HG02678 (cell line): ENCODE data around the gene FLT1.

ENCODE experiments used
- ATAC-seq: cut with Tn5 transposase; IDR thresholded peaks from one replicate; pipeline ENCODE4 v1.9.1; 2021; ENCODE audit warnings: mild to moderate bottlenecking, moderate library complexity; ENCODE audit not compliant: unreplicated experiment

The FLT1 gene

DNA sequence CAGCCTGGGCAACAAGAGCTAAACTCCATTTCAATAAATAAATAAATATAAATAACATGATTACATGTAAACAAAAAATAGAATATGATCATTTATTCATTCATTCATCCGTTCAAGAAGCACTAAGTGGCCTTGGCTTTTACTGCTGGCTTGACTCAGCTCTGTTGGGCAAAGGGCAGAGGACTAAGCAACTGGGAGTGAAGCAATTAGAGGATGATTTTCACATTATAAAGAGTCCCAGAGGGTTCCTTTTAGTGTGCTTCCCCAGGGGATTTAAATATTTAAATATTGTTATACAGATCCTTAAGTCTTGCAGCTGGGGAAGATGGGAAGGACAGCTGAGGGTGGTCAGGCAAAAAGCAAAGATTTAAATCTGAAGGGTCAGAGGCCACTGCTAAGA lies 34.9 kb upstream of the FLT1 start:
- no peak for ATAC-seq

DNA sequence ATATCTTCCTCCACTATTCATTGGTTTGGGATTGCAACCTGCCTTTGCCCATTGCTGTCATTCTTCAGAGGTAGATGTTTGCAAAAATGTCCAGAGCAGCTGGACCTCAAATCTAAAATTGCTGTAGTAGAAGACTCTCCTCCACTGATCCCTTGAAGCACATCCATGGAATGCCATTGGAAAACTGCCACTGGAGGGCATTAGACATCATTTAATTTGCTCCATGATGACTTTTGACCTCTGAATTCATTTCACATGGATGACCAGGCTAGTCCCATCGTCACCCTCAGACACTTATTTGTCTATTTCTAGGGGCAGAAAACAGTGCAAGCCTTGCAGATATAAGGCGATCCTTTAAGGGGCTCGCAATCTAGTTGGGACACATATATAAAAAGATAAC lies 33.9 kb upstream of the FLT1 start:
- ATAC-seq = no peak

DNA sequence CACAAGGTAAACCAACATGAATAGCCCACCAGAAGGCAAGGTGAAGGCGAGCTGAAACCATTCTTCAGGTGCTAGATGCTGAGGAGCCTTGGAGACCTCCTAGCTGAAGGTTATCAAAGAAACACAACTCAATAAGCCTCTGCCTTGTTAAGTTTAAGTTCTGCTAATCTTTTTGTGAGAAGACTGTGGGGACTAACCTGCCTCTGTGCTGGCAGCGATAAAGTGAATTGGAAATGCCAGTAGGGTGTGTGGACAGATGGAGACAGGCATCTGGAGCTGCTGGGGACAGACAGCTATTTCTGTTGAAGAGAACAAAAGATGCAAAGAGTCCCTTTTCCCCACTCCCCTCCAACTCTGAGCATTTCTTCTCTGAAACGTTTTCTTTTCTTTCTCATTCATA lies 33.5 kb upstream of the FLT1 start:
- ATAC-seq = no peak

DNA sequence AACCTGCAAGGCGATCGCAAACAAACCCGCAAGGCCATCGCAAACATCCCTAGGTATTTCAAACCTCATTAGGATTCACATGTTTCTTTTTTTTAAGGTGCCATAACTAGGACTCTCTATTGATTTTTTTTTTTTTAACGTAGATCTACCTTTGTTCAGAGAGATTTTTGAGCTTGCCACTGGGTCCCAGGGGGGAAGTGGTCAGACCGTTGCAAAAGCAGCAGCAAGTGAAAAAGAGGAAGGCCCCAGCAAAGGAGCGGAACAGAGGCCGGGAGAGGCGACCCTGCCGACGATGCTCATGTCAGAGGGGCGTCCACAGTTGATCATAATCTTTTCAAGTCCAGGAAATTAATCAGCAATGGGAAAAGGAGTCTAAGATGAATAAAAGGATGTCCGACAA lies 32.7 kb upstream of the FLT1 start:
- ATAC-seq = no peak

DNA sequence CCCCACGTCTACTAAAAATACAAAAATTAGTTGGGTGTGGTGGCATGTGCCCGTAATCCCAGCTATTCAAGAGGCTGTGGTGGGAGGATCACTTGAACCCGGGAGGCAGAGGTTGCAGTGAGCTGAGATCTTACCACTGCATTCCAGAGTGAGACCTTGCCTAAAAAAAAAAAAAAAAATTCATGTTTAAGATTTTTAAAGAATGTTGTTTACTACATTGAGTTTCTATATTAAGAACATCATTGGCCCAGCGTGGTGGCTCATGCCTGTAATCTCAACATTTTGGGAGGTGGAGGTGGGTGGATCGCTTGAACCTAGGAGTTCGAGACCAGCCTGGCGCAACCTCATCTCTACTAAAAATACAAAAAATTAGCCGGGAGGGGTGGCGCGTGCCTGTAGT lies 31.9 kb upstream of the FLT1 start:
- no peak for ATAC-seq

DNA sequence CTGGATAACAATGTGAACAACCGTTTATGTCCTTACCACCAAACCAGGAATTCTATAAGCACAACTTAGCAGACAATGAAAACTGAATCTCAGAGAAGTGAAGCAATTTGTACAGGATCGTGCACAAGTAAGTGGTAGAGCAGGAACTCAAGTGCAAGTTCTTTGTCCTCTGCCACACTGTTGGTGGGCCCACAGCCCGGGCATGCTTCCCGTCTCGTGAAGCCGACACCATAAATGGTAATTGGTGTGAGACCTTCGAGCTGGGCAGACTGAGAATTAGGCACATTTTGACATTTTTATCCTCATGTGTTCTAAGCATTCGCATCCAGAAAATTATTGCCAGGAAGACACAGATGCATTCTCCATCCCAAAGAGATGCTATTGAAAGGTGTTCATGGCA lies 27.9 kb upstream of the FLT1 start:
- ATAC-seq = no peak

DNA sequence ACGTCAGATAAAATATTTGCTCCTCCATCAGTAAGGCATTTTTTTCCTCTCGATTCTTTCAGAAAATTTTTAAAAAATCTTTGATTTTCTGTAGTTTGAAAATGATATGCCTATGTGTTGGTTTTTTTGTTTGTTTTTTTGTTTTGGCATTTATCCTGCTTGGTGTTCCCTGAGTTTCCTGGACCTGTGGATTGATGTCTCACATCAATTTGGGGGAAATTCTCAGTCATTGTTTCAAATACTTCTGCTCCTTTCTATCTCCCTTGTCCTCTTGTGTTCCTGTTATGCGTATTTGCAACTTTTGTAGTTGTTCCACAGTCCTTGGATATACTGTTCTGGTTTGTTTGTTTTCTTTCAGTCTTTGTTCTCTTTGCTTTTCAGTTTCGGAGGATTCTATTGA lies 18.8 kb upstream of the FLT1 start:
- no peak for ATAC-seq

DNA sequence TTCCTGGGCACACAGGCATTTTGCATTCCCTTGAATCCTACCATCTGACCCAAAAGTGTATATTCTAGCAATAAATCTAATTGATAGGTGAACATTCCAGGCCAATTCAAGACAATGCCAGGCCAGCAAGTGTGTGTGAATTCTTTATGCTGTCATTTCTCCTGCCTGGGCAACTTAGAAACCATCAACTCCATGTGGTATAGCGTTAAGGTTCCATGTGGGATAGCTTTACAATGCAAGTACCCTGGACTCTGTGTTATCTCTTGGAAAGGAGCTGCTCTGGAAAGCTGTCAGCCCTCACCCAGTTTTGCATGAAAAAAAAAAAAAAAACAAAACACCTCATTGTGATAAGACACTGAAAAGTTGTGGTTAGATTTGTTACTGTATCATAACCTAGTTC lies 15.6 kb upstream of the FLT1 start:
- ATAC-seq = no peak

DNA sequence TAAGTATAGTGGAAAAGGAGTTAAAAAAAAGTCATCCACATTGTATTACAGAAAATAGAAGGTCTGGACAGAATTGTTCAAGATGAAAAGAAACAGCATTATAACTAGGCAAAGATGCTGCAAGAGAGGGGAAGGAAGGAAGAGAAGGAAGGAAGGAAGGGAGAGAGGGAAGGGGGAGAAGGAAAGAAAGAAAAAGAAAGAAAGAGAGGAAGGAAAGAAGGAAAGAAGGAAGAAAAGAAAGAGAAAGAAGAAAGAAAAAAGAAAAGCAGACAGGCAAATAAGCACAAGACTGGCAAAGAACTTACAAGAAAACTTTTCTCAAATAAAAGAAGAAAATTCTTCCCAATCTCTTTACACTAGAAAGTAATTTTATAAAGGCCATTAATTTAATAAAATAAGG lies 15.1 kb upstream of the FLT1 start:
- no peak for ATAC-seq

DNA sequence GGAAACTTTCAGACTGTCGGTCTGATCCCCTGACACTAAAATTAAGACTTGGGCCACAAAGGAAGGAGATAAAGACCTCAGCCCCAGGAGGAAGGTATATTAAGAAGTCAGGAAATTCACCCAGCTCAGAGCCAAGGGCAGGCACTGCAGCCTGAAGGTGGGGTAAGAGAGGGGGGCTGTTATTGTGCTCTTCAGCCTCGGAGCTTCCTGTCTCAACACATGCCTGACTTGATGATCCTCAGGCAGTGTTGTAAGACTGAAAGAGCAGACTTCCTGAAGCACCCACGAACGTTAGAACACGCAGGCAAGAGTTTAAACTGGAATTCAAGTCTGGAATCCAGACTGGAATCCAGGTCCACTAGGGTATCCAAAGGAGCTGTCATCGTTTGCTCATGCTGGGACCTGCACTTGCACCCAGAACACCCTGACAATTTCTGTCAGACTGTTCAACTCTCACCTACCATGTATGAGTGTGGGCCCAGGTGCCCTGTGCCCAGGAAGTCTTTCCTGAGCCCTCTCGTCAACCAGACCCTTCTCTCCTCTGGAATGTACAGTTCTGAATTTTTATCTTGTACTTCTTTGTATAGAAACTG lies 10.7 kb upstream of the FLT1 start:
- no peak for ATAC-seq

DNA sequence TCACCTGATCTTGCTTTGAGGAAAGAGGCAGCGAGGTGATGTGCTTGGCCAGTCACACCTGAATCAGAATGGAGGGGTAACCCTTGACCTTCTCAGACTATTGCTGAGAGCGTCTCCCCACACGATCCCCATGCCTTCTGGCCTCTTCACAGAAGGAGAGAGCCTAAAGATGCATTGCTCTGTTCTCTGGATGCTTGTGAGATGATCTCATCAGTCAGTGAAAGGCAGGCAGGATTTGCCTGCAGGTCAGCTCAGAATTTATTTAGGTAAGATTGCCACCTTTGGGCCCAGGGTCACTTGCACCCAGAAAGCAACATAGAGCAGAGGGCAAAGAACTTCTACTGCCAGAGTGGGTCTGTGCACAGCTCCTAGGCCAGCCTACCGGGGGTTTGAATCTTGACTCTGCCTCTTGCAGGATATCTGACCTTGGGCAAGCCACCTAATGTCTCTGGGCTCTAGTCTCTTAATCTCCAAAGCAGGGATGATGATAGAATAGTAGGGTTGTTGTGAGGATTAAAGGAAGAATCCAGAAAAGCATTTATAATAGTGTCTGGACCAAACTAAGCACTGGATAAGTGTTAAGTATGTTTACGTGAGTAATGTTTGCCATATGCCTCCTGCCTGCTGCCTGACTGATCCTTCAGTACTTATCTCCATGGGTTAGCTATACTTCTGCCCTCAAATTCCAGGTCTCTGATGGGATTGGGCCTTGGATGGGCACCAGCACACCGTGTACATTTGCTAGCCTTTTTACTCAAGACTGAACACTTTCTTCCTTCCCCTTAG lies 8.4 kb upstream of the FLT1 start:
- no peak for ATAC-seq

DNA sequence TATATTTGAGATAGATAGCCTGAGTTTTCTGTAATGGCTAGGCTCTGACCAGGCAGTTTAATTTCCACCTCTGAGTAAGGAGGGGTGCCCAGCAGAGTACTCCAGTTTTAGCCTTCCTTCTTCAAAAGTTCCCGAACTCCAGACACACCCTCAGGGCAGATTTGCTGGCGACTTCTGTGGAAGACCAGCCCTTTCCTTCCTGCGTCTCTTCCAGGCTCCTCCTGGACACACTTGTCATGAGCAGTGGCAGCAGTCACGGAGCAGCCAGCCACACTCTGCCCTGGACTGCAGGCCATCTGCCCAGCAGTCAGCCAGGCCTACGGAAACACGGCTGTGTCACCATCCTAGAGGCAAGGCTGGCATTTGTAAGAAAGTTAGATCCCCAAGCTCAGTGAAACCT lies 6.6 kb upstream of the FLT1 start:
- ATAC-seq = no peak

DNA sequence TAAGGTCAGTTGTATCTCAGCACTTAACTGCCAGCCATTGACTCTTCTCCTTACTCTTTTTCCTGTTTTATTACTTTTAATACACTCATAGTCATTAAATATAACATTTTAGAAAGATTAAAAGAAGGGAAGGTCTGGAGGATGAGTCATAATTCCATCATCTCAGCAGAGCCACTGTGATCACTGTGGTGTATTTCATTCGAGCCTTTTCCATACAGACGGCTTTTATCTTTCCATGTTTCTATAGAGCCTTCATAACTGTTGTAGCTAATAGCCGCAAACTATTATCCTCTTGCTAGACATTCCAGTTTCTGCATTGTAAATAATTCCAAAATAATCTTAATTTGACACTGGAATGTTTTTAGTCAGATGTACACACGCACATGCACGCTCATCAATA lies 4.7 kb upstream of the FLT1 start:
- no peak for ATAC-seq

DNA sequence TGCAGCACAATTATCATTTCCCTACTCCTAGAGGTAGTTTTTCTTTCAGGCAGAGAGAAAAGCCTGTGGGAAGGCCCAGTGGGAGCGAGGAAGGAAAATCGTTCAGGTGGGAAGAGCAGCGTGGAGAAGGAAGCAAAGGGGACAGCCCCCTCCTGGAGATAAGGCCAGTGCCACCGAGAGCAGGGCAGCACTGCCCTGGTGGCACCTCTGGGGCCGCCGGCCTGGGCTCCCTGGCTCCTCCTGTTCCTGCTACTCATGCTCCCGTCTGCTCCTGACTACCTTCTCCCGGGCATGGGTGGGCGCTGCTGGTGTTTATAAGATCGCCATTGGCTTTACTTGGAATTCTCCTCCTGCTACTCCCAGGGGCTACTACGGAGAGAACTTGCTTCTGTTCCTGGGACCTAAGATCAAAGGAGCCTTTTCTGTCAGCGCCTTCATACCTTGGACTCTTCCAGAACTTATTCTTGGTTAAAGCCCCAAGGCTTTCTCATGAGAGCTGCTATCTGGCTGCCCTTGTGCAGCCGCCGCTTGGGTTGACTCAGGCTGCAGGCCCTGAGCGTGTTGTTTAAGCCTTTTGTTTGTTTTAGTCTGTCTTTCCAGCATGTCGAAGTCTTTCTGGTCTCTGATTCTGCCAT lies 3.7 kb upstream of the FLT1 start:
- no peak for ATAC-seq

DNA sequence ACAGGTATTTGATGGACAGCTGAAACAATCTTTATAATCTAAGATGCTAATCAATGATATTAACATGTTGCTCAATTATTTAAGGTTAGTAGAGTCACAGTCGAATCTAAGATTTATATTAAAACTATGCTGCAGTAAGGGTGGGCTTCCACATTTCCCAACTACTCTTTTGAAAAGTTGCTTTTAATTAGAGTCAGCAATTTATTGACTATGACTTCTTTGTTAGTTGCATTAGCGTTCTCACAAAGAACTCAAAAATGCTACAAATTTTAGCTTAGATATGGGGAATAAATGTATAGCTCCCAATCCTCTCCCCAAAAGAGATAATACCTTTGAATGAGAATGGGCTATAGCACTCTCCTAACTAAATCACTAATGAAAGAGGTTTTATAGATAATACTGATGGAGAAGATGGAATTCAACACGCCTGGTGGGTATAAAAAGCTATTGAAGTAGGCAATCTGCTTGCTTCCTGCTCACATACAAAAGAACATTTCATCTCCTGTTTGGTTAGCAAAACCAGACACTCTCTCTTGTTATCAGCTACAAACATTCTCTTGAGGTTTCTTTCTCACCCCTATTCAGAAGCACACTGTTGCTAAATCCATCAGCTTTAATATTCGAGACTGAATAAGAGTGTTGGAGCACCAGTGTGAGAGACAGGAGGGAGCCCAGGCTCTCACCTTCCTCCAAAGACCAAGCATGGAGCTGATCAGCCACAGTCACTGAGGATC lies 2.4 kb upstream of the FLT1 start:
- ATAC-seq = no peak

DNA sequence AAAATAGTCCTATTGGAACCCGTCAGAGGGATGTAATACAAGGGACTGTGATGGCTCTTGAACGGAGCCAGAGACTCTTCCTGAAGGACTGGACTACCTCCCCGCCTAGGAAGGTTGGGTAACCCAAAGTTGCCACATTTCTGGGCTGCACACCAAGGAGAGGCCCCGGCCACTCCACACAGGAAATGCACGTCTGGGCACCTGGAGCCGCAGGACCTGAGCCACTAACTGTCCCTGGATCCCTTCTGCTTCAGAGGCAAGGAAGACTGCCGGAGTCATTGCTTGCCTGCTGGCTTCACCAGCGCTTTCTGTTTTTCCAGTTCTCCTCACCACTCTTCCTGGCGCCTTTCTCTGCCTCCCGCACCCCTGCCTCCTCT lies 1.2 kb upstream of the FLT1 start:
- ATAC-seq = no peak

DNA sequence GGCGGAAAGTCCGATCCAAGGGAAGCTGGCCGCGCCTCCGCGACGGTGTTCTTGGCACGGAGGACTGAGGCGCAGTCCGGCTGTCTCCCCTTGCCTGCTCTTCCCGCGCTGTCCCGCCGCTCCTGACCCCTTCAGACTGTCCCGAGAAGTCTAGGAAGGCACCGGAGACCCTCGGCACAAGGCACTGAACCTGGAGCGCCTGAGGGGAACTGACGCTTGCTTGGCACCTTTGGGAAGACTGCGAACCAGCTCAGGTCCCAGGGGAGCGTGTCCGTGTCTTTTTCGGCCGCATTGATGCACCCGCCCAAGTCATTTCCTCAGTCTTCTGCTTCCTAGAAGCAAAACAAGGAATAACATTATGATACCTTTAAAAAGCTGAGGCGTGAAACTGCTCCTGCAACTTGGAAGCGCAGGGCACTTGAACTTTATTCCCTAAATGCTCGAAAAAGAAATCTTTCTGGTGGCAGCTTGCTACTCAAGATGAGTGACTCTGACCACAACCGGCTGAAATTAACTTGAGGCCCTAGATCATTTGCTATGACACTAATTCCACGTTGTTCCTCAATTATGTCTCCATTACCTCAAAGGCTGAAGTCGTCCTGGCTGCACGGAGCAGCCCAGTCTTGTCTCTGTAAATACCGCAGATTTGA lies 735 bp upstream of the FLT1 start:
- ATAC-seq = no peak

DNA sequence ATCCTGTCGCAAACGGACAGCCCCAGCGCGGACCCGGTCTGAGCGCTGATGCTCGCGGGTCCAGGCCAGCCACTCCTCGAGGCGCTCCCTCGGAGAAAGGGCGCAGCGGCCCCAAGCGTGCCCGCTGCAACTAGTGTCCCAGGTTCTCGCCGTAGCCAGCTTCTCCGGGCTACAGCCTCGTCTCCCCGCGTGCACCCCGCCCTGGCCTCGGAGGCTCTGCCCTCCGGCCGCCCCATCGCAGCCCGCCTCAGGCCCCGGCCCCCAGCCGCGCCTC lies 487 bp downstream of the FLT1 start:
- ATAC-seq = no peak

DNA sequence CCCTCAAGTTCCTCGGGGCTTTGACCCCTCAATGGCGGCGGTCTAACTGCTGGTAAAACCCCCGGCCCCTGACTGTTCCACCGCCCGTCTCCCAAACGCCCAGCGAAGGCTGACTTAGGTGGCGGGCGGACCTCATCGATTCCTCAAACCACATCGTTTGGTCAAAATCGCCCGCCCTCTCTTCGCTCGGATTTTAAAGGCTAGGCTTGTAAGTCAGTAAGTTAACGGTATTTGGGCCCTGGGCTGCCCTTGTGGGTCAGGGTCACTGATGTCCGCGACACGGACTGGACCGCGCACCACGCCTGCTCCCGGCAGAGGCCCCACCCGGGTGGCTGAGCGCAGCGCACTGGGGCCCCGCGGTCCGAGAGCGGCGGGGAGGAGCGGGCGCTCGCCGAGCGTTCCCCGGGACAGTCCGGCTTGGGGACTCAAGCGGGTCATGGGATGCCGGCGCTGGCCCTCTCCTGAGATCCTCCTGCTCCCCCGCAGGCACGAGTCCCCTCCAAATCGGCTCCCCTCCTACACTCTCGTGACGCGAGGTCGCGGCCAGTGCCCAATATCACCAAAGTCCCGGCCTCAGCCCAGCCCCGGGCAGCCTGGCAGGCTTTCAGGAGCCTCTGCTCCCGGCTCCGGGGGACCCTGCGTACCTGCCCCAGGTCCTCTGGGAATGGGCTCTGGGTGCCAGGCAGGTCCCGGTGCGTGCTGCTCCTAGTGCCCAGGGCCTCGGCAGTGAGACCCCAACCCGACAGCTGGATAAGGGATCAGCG lies 1.0 kb downstream of the FLT1 start:
- ATAC-seq = no peak

DNA sequence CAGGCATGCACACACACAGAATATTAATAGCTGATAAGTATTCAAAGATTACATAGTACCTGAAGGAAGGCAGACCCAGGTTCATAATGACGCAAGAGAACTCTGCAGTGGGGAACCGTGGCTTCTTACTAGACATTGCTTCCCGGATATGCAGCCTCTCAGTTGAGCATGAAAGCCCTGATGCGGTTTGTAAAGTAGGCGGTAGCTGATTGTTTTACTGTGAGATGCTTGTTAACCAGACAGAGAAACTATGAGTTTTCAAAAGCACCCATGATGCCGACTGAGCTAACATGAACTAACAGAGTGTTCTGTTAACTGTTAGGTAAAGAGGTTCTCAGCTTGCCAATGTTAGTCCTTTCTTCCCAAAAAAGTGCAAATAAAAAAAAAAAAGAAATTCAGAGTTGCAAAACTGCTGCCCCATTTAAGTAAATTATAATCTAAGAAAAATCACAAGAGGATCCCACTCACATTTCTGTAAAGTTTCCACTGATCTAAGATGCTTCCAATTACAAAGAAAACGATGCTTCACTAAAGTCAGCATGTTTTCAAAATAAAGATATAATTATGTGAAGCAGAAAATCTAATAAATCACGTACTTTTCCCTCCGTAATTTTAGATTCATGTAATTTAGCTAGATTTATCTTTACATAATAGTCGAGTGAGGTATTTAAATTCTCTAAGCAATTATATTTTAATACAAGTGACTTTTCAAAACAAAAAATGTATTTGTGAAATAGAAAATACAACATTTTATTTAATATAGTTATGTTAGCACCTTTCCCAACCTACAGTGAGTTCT lies 2.2 kb downstream of the FLT1 start:
- peak; percentile 49 for ATAC-seq
